GM20000 (cell line): ENCODE measurements around the gene KRTAP10-1.

Experiments used
- DNase-seq: peaks from one replicate; pipeline ENCODE4 v3.0.0; 2012; ENCODE audit warnings: low spot score
- TF ChIP-seq, protein P1 (sequence below): IDR thresholded peaks from 2 replicates; pipeline ENCODE4 v1.5.1; 2012; ENCODE audit warnings: mild to moderate bottlenecking, control low read depth; ENCODE audit errors: extremely low read depth, missing control alignments

KRTAP10-1 gene

DNA sequence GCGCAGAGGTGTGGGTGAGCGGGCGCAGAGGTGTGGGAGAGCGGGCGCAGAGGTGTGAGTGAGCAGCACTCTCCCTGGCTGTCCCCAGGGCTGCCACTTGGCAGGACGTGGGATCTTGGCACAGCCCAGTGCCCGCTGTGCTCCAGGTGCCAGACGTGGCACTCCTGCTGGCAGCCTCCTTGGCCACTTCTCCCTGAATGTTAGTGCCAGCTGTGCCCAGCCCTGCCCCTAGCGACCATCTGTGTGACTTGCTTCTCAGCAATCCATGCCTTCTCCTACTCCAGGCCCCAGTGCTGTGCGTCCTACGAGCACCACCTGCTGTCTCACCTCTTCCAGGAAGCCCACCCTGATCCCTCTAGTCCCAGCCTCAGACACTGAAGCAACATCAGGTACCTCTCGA is 30.5 kb downstream of the KRTAP10-1 start:
- TF ChIP-seq, protein P1, sequence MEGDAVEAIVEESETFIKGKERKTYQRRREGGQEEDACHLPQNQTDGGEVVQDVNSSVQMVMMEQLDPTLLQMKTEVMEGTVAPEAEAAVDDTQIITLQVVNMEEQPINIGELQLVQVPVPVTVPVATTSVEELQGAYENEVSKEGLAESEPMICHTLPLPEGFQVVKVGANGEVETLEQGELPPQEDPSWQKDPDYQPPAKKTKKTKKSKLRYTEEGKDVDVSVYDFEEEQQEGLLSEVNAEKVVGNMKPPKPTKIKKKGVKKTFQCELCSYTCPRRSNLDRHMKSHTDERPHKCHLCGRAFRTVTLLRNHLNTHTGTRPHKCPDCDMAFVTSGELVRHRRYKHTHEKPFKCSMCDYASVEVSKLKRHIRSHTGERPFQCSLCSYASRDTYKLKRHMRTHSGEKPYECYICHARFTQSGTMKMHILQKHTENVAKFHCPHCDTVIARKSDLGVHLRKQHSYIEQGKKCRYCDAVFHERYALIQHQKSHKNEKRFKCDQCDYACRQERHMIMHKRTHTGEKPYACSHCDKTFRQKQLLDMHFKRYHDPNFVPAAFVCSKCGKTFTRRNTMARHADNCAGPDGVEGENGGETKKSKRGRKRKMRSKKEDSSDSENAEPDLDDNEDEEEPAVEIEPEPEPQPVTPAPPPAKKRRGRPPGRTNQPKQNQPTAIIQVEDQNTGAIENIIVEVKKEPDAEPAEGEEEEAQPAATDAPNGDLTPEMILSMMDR = no peak
- no peak for DNase-seq

DNA sequence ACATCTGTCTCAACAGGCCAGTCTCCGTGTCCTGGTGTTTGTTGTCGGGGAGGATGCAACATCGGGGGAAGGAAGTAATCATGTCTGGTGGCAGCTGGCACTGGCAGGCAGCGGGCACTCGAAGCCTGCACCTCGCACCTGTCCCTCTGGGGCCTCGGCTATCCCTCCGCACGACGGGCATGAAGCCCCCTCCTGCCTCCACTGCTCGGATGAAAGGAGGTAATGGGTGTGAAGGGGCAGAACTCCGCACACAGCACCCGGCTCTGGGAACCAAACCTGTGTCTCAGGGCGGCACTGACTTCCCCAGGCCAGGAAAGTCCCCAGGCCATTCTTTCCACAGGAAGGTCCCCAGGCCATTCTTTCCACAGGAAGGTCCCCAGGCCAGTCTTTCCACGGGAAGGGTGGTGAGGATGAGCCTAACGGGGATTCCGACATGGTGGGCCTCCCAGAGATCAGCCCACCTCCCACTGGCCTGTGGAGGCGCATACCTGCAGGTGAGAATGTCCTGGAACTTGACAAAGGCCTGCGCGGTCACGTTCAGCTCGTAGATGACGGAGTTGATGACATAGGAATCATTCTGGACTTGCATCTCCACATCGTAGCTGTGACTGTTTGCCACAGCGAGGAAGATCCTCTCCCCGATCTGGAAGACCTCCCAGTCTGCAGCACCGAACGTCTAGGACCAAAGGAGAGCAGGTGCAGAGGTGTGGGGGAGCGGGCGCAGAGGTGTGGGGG is 31.1 kb downstream of the KRTAP10-1 start:
- DNase-seq = no peak
- TF ChIP-seq, protein P1 = no peak

DNA sequence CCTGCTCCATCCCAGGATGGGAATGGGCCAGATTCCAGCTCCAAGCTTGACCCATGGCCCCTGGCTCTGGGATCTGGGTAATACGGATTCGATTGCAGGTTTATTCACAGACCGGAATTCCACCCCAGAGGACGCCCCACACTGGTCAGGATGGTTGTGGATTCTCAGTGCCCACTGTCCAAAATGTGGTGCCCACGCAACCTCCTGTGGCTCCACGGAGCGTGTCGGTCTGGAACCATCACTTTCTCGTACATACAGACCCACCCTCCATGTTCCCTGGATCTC is 31.6 kb downstream of the KRTAP10-1 start:
- no peak for DNase-seq
- TF ChIP-seq, protein P1 = no peak

DNA sequence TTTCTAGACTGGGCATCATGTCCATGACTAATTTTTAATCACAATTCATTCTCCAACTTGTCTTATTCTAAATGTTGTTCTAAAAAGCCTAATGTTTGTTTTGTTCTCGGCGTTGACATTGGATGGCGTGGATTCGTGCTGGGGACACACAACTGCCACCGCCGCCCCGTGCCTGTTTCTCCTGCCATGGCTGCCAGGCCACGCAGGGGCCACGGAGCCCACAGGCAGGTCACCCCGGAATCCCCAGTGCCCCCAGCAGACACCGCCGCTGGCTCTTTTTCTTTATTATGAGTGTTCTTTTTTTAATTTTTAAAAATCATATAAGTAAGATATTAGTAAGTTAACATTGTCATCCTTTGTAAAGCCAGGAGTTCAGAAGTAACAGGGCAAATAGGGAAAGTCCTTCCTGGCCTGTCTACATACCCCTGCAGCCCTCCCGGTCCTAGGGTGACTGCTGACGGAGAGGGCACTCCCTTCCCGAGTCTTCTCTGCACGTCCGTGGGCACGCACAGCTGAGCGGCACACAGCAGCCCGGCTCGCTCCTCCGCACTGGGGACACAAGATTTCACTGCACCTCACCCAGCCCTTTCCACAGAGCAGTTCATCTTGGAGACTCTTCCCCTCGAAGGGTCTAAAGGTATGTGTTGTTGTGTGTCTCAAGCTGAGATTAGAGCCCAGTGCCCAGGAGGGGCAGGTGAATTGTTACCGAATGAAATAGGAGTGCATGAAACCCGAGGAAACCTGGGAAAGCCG is 32.1 kb downstream of the KRTAP10-1 start:
- TF ChIP-seq, protein P1 = no peak
- no peak for DNase-seq

DNA sequence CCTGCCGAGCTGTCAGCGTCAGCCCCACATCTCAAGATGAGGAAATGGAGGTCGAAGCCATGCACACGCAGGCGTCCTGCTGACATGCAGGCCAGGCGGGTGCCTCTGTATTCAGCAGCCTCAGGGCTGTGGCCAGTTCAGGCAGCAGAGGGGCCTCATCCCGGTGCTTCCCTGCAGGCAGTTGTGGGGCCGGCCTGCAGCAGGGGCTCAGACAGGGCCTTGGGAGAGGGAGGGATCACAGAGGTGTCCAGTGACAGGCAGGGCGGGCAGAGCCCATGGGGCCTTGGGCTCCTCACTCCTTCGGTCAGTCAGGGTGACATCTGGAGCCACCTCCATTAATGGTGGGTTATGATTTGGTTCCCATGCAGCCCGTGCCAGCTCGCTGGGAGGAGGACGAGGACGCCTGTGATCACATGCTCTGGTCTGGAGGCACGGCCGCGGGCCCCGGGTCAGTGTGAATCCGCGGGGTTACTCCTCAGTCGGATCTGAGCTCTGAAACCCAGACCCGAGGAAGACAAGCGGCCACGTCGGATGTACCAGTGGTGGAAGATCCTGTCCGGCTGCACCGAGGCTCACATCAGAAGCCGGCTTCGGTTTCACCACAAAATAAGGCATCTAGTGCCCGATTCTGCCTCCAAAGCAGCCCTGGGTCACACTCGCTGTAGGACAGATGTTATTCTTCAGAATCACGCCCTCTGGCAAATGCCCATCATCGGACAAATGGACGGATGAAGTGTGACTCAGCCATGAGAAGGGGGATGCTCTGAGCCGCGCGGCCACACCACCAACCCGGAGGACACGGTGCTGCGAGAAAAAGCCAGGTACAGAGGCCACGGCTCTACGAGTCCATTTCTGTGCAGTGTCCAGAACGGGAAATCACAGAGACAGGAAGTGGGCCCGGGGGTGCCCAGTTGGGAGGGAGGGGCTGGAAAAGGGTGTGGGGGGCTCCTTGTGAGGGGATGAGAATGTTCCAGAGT is 33.4 kb downstream of the KRTAP10-1 start:
- TF ChIP-seq, protein P1 = no peak
- no peak for DNase-seq

DNA sequence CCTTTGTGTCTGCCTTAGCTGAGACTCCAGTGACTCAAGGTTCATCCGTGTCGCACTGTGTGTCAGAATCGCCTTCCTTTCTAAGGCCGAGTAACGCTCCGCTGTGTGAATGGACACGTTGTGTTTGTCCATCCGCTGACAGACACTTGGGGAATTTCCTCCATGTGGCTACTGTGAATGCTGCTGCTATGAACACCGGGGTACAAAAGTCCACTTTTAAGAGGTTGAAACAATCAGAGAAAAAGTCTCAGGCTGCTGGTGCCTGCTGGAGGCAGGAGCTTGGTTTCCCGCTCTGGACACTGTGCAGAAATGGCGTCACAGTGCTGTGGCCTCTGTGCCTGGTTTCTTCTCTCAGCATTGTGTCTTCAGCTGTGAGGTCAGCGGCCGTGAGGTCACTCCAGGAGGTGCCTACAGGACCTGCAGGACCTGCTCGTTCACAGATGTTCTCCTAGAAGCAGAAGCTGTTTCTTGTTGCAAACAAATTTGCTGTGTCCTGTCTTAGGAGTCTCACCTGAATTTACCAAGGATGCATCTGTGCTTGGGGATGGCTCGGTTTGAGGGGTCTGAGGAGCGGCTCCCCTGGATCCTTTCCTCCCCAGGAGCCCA is 34.2 kb downstream of the KRTAP10-1 start:
- TF ChIP-seq, protein P1 = no peak
- DNase-seq = no peak
